WTC11 (cell line): Measurements from ENCODE around the gene KIAA1671. TPM values are rescaled to one million over a fixed set of nuclear protein-coding genes. Genes with fewer than 3 reads are reported as not detected.

Experiments
- ATAC-seq: fragments of 200-7000 bp; cut with Tn5 transposase; 2 replicates; pipeline ENCODE4 v1.10.0; 2021; ENCODE audit warnings: mild to moderate bottlenecking, moderate library complexity
- CTCF ChIA-PET: fragments of 300-600 bp; sonication (Branson Sonifier 250); formaldehyde crosslinking; loops from one replicate; lab custom pipeline; 2021; ENCODE audit warnings: antibody characterized with exemption; lab: Charles Lee
- POLR2A ChIA-PET: fragments of 350-600 bp; sonication (Branson Sonifier 250); formaldehyde crosslinking; loops from one replicate; lab custom pipeline; 2021; ENCODE audit warnings: antibody characterized with exemption; lab: Charles Lee
- DNase-seq: peaks from one replicate; pipeline ENCODE4 v3.0.0; 2021; ENCODE audit warnings: low spot score
- H3K27ac Mint-ChIP-seq: 2 replicates; pipeline ENCODE4 v1.8.0; 2021; ENCODE audit warnings: mixed read lengths
- H3K27me3 Mint-ChIP-seq: 2 replicates; pipeline ENCODE4 v1.8.0; 2021; ENCODE audit warnings: low read depth, mild to moderate bottlenecking, moderate library complexity, mixed read lengths
- H3K36me3 Mint-ChIP-seq: 2 replicates; pipeline ENCODE4 v1.8.0; 2021; ENCODE audit warnings: mixed read lengths
- H3K4me1 Mint-ChIP-seq: 2 replicates; pipeline ENCODE4 v1.8.0; 2022; ENCODE audit warnings: mixed read lengths
- H3K4me3 Mint-ChIP-seq: 2 replicates; pipeline ENCODE4 v1.8.0; 2021; ENCODE audit warnings: mild to moderate bottlenecking, moderate library complexity, mixed read lengths
- H3K9me3 Mint-ChIP-seq: 2 replicates; pipeline ENCODE4 v1.8.0; 2021; ENCODE audit warnings: mixed read lengths
- CBFB ChIP-seq: sonication (generic); formaldehyde crosslinking; IDR thresholded peaks from 2 replicates; pipeline ENCODE4 v1.8.1; 2022; ENCODE audit warnings: mild to moderate bottlenecking, low read depth, missing genetic modification reagents
- CREB1 ChIP-seq: sonication (generic); formaldehyde crosslinking; IDR thresholded peaks from 2 replicates; pipeline ENCODE4 v1.8.0; 2023; ENCODE audit warnings: mild to moderate bottlenecking, missing genetic modification reagents
- CREM ChIP-seq: sonication (generic); formaldehyde crosslinking; IDR thresholded peaks from 2 replicates; pipeline ENCODE4 v1.8.1; 2022; ENCODE audit warnings: mild to moderate bottlenecking, missing genetic modification reagents, moderate library complexity
- FOXJ3 ChIP-seq: sonication (generic); formaldehyde crosslinking; IDR thresholded peaks from 2 replicates; pipeline ENCODE4 v1.9.0; 2021; ENCODE audit warnings: missing genetic modification reagents, mild to moderate bottlenecking, borderline replicate concordance
- GABPB1 ChIP-seq: sonication (generic); formaldehyde crosslinking; IDR thresholded peaks from 2 replicates; pipeline ENCODE4 v1.8.1; 2023; ENCODE audit warnings: mild to moderate bottlenecking, missing genetic modification reagents
- IRF2 ChIP-seq: sonication (generic); formaldehyde crosslinking; IDR thresholded peaks from 2 replicates; pipeline ENCODE4 v1.8.0; 2022; ENCODE audit warnings: low read depth, missing genetic modification reagents, borderline replicate concordance
- JAZF1 ChIP-seq: fragments of 250-450 bp; sonication (Bioruptor Pico); IDR thresholded peaks from 2 replicates; pipeline ENCODE4 v1.9.0; 2021; ENCODE audit warnings: moderate library complexity, mild to moderate bottlenecking, inconsistent platforms
- NFATC4 ChIP-seq: fragments of 250-450 bp; sonication (Bioruptor Pico); IDR thresholded peaks from 2 replicates; pipeline ENCODE4 v1.9.0; 2021; ENCODE audit warnings: mild to moderate bottlenecking
- NR2C2 ChIP-seq: sonication (generic); formaldehyde crosslinking; IDR thresholded peaks from 2 replicates; pipeline ENCODE4 v1.8.0; 2022; ENCODE audit warnings: mild to moderate bottlenecking, missing genetic modification reagents
- OVOL2 ChIP-seq: fragments of 250-450 bp; sonication (Bioruptor Pico); IDR thresholded peaks from 2 replicates; pipeline ENCODE4 v1.9.0; 2021; ENCODE audit warnings: mild to moderate bottlenecking, borderline replicate concordance
- RORB ChIP-seq: fragments of 250-450 bp; sonication (Bioruptor Pico); IDR thresholded peaks from 2 replicates; pipeline ENCODE4 v1.9.0; 2021; ENCODE audit warnings: mild to moderate bottlenecking
- SP1 ChIP-seq: sonication (generic); formaldehyde crosslinking; conservative IDR thresholded peaks from 2 replicates; pipeline ENCODE4 v1.8.1; 2022; ENCODE audit warnings: missing genetic modification reagents
- TCF7 ChIP-seq: sonication (generic); formaldehyde crosslinking; IDR thresholded peaks from 2 replicates; pipeline ENCODE4 v1.8.0; 2022; ENCODE audit warnings: mild to moderate bottlenecking, low read depth, missing genetic modification reagents, moderate library complexity
- ZNF317 ChIP-seq: sonication (generic); formaldehyde crosslinking; IDR thresholded peaks from 2 replicates; pipeline ENCODE4 v1.8.1; 2023; ENCODE audit warnings: low read depth, mild to moderate bottlenecking, moderate library complexity, missing genetic modification reagents, borderline replicate concordance
- ZNF396 ChIP-seq: fragments of 250-450 bp; sonication (Bioruptor Pico); IDR thresholded peaks from 2 replicates; pipeline ENCODE4 v1.8.0; 2021; ENCODE audit warnings: mild to moderate bottlenecking, moderate library complexity, borderline replicate concordance
- ZNF416 ChIP-seq: fragments of 250-450 bp; sonication (Bioruptor Pico); IDR thresholded peaks from 2 replicates; pipeline ENCODE4 v1.9.0; 2021; ENCODE audit warnings: mild to moderate bottlenecking, inconsistent platforms
- ZNF532 ChIP-seq: fragments of 250-450 bp; sonication (Bioruptor Pico); IDR thresholded peaks from 2 replicates; pipeline ENCODE4 v1.9.0; 2021; ENCODE audit warnings: mild to moderate bottlenecking, borderline replicate concordance
- total RNA-seq: library from RNA; stranded (reverse); gene quantifications from 3 replicates; pipeline ENCODE4 v1.2.3, GENCODE V29; 2021
- TF ChIP-seq, protein P1 (sequence below): sonication (generic); formaldehyde crosslinking; IDR thresholded peaks from 2 replicates; pipeline ENCODE4 v1.8.1; 2023; ENCODE audit warnings: mild to moderate bottlenecking, missing genetic modification reagents, moderate library complexity
- TF ChIP-seq, protein P2 (sequence below): sonication (generic); formaldehyde crosslinking; IDR thresholded peaks from 2 replicates; pipeline ENCODE4 v1.8.0; 2023; ENCODE audit warnings: missing genetic modification reagents, mild to moderate bottlenecking, borderline replicate concordance
- TF ChIP-seq, protein P3 (sequence below): fragments of 250-450 bp; sonication (Bioruptor Pico); IDR thresholded peaks from 2 replicates; pipeline ENCODE4 v1.9.0; 2021; ENCODE audit warnings: mild to moderate bottlenecking
- TF ChIP-seq, protein P4 (sequence below): sonication (generic); formaldehyde crosslinking; IDR thresholded peaks from 2 replicates; pipeline ENCODE4 v1.8.1; 2023; ENCODE audit warnings: mild to moderate bottlenecking, missing genetic modification reagents
- TF ChIP-seq, protein P5 (sequence below): fragments of 200-600 bp; IDR thresholded peaks from 2 replicates; pipeline ENCODE4 v1.8.0; 2022; ENCODE audit warnings: antibody characterized with exemption
- TF ChIP-seq, protein P6 (sequence below): sonication (generic); formaldehyde crosslinking; IDR thresholded peaks from 2 replicates; pipeline ENCODE4 v1.8.1; 2023; ENCODE audit warnings: mild to moderate bottlenecking, missing genetic modification reagents

The KIAA1671 gene
- total RNA-seq, 1 experiment from 2014 or later = 26.0 TPM

GRCh38 chr22:25192406-25192805 is 239.9 kb downstream of the KIAA1671 start (continued):
- no peak for TF ChIP-seq ZNF532
- TF ChIP-seq ZNF396 (CRISPR knock-in tag) = no peak
- TF ChIP-seq, protein P1, sequence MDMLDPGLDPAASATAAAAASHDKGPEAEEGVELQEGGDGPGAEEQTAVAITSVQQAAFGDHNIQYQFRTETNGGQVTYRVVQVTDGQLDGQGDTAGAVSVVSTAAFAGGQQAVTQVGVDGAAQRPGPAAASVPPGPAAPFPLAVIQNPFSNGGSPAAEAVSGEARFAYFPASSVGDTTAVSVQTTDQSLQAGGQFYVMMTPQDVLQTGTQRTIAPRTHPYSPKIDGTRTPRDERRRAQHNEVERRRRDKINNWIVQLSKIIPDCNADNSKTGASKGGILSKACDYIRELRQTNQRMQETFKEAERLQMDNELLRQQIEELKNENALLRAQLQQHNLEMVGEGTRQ (CRISPR knock-in tag) = no peak
- TF ChIP-seq, protein P2, sequence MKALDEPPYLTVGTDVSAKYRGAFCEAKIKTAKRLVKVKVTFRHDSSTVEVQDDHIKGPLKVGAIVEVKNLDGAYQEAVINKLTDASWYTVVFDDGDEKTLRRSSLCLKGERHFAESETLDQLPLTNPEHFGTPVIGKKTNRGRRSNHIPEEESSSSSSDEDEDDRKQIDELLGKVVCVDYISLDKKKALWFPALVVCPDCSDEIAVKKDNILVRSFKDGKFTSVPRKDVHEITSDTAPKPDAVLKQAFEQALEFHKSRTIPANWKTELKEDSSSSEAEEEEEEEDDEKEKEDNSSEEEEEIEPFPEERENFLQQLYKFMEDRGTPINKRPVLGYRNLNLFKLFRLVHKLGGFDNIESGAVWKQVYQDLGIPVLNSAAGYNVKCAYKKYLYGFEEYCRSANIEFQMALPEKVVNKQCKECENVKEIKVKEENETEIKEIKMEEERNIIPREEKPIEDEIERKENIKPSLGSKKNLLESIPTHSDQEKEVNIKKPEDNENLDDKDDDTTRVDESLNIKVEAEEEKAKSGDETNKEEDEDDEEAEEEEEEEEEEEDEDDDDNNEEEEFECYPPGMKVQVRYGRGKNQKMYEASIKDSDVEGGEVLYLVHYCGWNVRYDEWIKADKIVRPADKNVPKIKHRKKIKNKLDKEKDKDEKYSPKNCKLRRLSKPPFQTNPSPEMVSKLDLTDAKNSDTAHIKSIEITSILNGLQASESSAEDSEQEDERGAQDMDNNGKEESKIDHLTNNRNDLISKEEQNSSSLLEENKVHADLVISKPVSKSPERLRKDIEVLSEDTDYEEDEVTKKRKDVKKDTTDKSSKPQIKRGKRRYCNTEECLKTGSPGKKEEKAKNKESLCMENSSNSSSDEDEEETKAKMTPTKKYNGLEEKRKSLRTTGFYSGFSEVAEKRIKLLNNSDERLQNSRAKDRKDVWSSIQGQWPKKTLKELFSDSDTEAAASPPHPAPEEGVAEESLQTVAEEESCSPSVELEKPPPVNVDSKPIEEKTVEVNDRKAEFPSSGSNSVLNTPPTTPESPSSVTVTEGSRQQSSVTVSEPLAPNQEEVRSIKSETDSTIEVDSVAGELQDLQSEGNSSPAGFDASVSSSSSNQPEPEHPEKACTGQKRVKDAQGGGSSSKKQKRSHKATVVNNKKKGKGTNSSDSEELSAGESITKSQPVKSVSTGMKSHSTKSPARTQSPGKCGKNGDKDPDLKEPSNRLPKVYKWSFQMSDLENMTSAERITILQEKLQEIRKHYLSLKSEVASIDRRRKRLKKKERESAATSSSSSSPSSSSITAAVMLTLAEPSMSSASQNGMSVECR (CRISPR knock-in tag) = no peak
- TF ChIP-seq JAZF1 = no peak
- TF ChIP-seq, protein P3, sequence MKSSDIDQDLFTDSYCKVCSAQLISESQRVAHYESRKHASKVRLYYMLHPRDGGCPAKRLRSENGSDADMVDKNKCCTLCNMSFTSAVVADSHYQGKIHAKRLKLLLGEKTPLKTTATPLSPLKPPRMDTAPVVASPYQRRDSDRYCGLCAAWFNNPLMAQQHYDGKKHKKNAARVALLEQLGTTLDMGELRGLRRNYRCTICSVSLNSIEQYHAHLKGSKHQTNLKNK (CRISPR knock-in tag) = no peak
- TF ChIP-seq, protein P4, sequence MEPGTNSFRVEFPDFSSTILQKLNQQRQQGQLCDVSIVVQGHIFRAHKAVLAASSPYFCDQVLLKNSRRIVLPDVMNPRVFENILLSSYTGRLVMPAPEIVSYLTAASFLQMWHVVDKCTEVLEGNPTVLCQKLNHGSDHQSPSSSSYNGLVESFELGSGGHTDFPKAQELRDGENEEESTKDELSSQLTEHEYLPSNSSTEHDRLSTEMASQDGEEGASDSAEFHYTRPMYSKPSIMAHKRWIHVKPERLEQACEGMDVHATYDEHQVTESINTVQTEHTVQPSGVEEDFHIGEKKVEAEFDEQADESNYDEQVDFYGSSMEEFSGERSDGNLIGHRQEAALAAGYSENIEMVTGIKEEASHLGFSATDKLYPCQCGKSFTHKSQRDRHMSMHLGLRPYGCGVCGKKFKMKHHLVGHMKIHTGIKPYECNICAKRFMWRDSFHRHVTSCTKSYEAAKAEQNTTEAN = no peak
- TF ChIP-seq TCF7 (CRISPR knock-in tag) = no peak

- Mint-ChIP-seq H3K9me3 (peaks cover 10% of the 10 kb centered on the region; the same call in 1 of the 2 replicates), H3K36me3 (peaks cover 20% of the 10 kb centered on the region), H3K27me3 (no peaks in the 10 kb centered on the region), H3K27ac (no peak overlapping the region), H3K4me1 (no peaks in the 10 kb centered on the region), H3K4me3 (no peak overlapping the region)
- DNase-seq (no peak), ATAC-seq (no peak)
- ChIA-PET CTCF (interaction anchor here (1.1 to 1.7 kb wide), 2 partner anchors 9 to 11 kb away, joined by 3 to 10 read pairs; no protein-coding TSS in a partner anchor), POLR2A (no interaction called here)
- TF ChIP-seq CREB1 (CRISPR knock-in tag) = no peak
- no peak for TF ChIP-seq SP1 (CRISPR knock-in tag)
- no peak for TF ChIP-seq CBFB (CRISPR knock-in tag)
- TF ChIP-seq, protein P5, sequence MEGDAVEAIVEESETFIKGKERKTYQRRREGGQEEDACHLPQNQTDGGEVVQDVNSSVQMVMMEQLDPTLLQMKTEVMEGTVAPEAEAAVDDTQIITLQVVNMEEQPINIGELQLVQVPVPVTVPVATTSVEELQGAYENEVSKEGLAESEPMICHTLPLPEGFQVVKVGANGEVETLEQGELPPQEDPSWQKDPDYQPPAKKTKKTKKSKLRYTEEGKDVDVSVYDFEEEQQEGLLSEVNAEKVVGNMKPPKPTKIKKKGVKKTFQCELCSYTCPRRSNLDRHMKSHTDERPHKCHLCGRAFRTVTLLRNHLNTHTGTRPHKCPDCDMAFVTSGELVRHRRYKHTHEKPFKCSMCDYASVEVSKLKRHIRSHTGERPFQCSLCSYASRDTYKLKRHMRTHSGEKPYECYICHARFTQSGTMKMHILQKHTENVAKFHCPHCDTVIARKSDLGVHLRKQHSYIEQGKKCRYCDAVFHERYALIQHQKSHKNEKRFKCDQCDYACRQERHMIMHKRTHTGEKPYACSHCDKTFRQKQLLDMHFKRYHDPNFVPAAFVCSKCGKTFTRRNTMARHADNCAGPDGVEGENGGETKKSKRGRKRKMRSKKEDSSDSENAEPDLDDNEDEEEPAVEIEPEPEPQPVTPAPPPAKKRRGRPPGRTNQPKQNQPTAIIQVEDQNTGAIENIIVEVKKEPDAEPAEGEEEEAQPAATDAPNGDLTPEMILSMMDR = no peak
- no peak for TF ChIP-seq NFATC4
- TF ChIP-seq FOXJ3 (CRISPR knock-in tag) = no peak
- TF ChIP-seq OVOL2 (CRISPR knock-in tag) = no peak
- TF ChIP-seq, protein P6, sequence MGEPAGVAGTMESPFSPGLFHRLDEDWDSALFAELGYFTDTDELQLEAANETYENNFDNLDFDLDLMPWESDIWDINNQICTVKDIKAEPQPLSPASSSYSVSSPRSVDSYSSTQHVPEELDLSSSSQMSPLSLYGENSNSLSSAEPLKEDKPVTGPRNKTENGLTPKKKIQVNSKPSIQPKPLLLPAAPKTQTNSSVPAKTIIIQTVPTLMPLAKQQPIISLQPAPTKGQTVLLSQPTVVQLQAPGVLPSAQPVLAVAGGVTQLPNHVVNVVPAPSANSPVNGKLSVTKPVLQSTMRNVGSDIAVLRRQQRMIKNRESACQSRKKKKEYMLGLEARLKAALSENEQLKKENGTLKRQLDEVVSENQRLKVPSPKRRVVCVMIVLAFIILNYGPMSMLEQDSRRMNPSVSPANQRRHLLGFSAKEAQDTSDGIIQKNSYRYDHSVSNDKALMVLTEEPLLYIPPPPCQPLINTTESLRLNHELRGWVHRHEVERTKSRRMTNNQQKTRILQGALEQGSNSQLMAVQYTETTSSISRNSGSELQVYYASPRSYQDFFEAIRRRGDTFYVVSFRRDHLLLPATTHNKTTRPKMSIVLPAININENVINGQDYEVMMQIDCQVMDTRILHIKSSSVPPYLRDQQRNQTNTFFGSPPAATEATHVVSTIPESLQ (CRISPR knock-in tag) = no peak
- no peak for TF ChIP-seq CREM (CRISPR knock-in tag)
- TF ChIP-seq JAZF1 = no peak
- TF ChIP-seq RORB (CRISPR knock-in tag) = no peak
- TF ChIP-seq ZNF416 = no peak
- no peak for TF ChIP-seq ZNF396 (CRISPR knock-in tag)
- TF ChIP-seq NR2C2 (CRISPR knock-in tag) = no peak
- TF ChIP-seq GABPB1 (CRISPR knock-in tag) = no peak
- TF ChIP-seq IRF2 = no peak
- no peak for TF ChIP-seq ZNF317 (CRISPR knock-in tag)
Measured at GRCh38 chr22:25193130-25193529, 240.6 kb downstream of the KIAA1671 start.
